Measurements from ENCODE around the gene CT45A9.
"Not testable (repeated sequence)": the region's sequence is repeated elsewhere in the genome, so short reads cannot be mapped to it uniquely, and the experiment has no call there.

The CT45A9 gene, protein sequence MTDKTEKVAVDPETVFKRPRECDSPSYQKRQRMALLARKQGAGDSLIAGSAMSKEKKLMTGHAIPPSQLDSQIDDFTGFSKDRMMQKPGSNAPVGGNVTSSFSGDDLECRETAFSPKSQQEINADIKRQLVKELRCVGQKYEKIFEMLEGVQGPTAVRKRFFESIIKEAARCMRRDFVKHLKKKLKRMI

DNA sequence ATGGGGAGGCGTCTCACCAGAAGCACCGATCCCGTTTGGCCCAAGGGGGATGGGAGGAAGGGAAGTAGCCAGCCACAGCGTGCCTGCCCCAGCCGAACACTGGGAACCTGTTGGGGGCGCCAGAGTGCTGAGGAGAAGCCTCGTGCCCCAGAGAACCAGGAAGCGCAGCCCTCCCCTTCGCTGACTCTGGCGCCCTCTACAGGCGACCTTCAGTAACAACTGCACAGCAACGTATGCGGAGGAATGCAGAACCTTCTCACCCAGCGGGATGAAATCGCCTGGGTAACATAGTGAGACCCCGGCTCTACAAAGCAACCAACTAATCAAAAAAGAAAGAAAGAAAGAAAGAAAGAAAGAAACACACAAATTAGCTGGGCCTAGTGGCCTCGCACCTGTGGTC lies at the start of gene CT45A9:
TSS of gene CT45A9 (minus strand) at position 101 of the 400 bp plus-strand sequence. CDS start 3,751 bp downstream, outside the sequence.
- DNase-seq = not testable (repeated sequence)

GRCh38 chrX:135920516-135920915 lies 48.9 kb upstream of the CT45A9 start:
- not testable (repeated sequence) for DNase-seq

DNA sequence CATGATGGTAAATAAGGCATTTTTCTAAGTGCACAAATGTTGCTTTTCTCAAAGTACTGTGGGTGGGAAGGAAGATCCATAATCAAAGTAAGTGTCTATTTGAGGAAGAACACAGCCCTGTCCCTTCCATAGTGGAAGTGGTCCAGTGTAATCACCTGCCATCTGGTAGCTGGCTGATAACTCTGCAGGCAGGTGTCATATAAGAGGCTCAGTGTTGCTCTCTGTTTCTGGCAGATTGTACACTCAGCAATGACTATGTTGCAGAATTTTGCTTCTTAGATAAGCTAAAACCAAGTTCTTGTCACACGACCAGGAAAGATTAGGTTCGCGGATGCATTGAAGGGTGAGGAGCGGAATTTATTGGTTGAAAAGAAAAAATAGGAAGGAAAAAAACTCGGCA lies 42.8 kb upstream of the CT45A9 start:
- DNase-seq = no peak

DNA sequence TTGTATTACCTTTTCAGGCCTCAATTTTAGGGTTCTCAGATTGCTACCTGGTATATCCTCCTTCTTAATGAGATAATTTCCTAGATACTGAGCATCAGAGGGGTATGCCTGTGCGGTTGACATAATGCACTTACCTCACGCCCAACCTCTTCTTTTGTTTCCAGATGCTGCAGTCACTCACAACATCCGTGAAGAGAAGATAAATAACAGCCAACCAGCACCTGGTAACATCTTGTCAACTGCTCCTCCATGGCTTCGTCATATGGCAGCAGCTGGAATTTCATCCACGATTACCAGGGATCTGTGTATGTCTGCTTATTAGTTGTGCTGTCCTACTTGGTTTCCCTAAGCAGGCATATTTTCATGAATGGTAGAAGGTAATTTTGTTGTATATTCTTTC lies 38.6 kb upstream of the CT45A9 start:
- DNase-seq = no peak

DNA sequence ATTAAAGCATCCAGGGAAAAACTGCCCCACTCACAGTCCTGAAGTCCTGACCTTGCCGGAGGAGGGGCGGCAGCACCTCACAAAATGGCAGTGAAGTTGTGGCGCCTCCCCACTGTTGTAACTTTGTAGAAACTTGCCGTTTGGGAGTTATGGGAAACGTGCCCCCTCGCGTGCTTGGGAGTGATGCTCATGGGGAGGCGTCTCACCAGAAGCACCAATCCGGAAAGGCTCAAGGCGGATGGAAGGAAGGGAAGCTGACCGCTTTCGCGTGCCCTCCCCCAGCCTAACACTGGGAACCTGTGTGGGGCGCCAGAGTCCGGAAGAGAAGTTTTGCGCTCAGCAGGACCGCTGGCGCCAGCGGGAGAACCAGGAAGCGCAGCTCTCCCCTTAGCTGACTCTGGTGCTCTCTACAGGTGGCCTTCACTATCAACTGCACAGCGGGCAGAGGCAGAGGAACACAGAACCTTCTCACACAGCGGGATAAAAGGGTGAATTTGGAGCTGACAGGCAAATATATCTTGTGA lies 21.7 kb upstream of the CT45A9 start, which contains the start of the genes CT45A10 and SAGE1:
TSS of gene CT45A10 (minus strand) at position 151 of the 524 bp plus-strand sequence. CDS start 8,100 bp downstream, outside the sequence.
TSS of gene SAGE1 (plus strand) at position 423 of the 524 bp plus-strand sequence. CDS start 2,527 bp downstream, outside the sequence.
- no peak for DNase-seq

DNA sequence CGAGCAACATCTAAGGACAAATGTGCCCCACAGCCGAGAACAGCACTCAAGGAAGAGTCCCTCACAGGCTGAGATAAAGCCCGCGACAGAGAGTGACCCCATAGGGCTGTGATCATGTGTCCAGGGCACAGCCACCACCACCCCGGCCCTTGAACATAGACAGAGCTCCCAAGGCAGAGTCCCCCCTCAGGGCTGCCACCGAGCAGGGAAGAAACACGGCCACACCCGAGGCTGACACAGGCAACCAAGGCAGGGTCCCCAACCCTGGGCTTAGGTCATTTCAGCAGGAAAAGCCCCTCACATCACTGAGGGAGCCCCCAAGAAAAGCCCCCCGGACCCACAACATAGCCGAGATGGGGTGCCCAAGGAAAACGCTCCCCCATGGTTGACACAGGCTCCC lies 21.2 kb upstream of the CT45A9 start:
- no peak for DNase-seq

- no peak for DNase-seq
These were observed 18.5 kb upstream of the CT45A9 start for GRCh38 chrX:135890087-135890585.

GRCh38 chrX:135888976-135889375 lies 17.4 kb upstream of the CT45A9 start:
- DNase-seq = peak; percentile 57

GRCh38 chrX:135888230-135888629 lies 16.6 kb upstream of the CT45A9 start:
- DNase-seq = not testable (repeated sequence)

DNA sequence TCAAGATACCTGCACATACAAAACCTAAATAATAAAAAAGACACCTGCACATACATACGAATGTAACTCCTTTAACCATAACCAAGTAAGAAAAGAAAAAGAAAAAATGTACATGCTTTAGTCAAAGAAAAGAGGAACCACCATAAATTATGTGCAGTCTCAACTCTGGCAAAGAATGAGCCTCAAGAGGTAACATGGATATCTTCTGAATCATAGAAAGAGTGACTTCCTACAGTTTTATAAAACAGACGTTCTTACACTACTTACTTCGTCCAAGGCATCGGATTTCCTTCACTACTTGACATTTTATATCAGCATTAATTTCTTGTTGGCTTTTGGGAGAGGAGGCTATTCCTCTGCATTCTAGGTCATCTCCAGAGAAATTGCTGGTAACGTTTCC lies 11.1 kb upstream of the CT45A9 start:
- not testable (repeated sequence) for DNase-seq

GRCh38 chrX:135854438-135854837 lies 17.2 kb downstream of the CT45A9 start, which contains the start of gene CT45A8:
Gene CT45A8 (minus strand): TSS chrX:135854538. CDS start chrX:135850783, 3,755 bp downstream.
- not testable (repeated sequence) for DNase-seq

DNA sequence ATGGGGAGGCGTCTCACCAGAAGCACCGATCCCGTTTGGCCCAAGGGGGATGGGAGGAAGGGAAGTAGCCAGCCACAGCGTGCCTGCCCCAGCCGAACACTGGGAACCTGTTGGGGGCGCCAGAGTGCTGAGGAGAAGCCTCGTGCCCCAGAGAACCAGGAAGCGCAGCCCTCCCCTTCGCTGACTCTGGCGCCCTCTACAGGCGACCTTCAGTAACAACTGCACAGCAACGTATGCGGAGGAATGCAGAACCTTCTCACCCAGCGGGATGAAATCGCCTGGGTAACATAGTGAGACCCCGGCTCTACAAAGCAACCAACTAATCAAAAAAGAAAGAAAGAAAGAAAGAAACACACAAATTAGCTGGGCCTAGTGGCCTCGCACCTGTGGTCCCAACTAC lies 34.4 kb downstream of the CT45A9 start, which contains the start of gene CT45A7:
TSS of gene CT45A7 (minus strand) at position 101 of the 400 bp plus-strand sequence. CDS start 3,747 bp downstream, outside the sequence.
- DNase-seq = not testable (repeated sequence)

GRCh38 chrX:135819912-135820311 lies 51.7 kb downstream of the CT45A9 start, which contains the start of gene CT45A2:
Gene CT45A2 (minus strand): TSS chrX:135820012. CDS start chrX:135816265, 3,747 bp downstream.
- not testable (repeated sequence) for DNase-seq

All from activated CD4-positive, alpha-beta T cell treated with anti-CD3 and anti-CD28 coated beads, Interleukin-2, amount 50 U/mL, for 16 hours (primary cell).